ENCODE measurements around the gene HIVEP3. TPM values are rescaled to one million over a fixed set of nuclear protein-coding genes. Genes with fewer than 3 reads are reported as not detected.

HIVEP3 gene
- total RNA-seq, 1 donor from 2014 or later, result 11.6 TPM

- Histone ChIP-seq H3K36me3 (no peaks in the 10 kb centered on the region), H3K9me3 (no peaks in the 10 kb centered on the region), H3K27ac (no peak overlapping the region), H3K4me3 (no peak overlapping the region), H3K27me3 (ENCODE audit: low read depth) (no peaks in the 10 kb centered on the region), H3K4me1 (peaks cover 14% of the 10 kb centered on the region)
- ATAC-seq (no peak), DNase-seq (no peak)
- intact Hi-C loops (cut with DNase I), result no loop called here
- no peak for TF ChIP-seq CTCF (IDR thresholded peaks at IDR 0.05)
These were observed 272.5 kb downstream of the HIVEP3 start for GRCh38 chr1:41646186-41646585.

GRCh38 chr1:41645062-41645461, 273.7 kb downstream of the HIVEP3 start:
- TF ChIP-seq CTCF (IDR thresholded peaks at IDR 0.05), result no peak
- DNase-seq (no peak), ATAC-seq (no peak)
- no peak overlapping the region for H3K4me3 ChIP-seq
- H3K4me1 ChIP-seq, result peaks cover 8% of the 10 kb centered on the region
- no peaks in the 10 kb centered on the region for H3K36me3 ChIP-seq
- H3K27ac ChIP-seq, result no peak overlapping the region
- H3K27me3 ChIP-seq (ENCODE audit: low read depth), result no peaks in the 10 kb centered on the region
- H3K9me3 ChIP-seq, result no peaks in the 10 kb centered on the region
- intact Hi-C loops (cut with DNase I), result no loop called here

GRCh38 chr1:41642922-41643821, 275.6 kb downstream of the HIVEP3 start:
- no peaks in the 10 kb centered on the region for H3K9me3 ChIP-seq
- no peaks in the 10 kb centered on the region for H3K4me1 ChIP-seq
- no peak for TF ChIP-seq CTCF (IDR thresholded peaks at IDR 0.05)
- no peaks in the 10 kb centered on the region for H3K36me3 ChIP-seq
- no peak overlapping the region for H3K27ac ChIP-seq
- no peaks in the 10 kb centered on the region for H3K27me3 ChIP-seq (ENCODE audit: low read depth)
- no peak overlapping the region for H3K4me3 ChIP-seq
- no peak for ATAC-seq
- intact Hi-C loops (cut with DNase I), result no loop called here
- DNase-seq, result no peak

- ATAC-seq, result no peak
- Histone ChIP-seq H3K4me1 (no peaks in the 10 kb centered on the region), H3K27ac (no peak overlapping the region), H3K36me3 (no peaks in the 10 kb centered on the region), H3K9me3 (no peaks in the 10 kb centered on the region), H3K27me3 (ENCODE audit: low read depth) (no peaks in the 10 kb centered on the region), H3K4me3 (no peak overlapping the region)
- intact Hi-C loops (cut with DNase I), result no loop called here
- DNase-seq, result no peak
- TF ChIP-seq CTCF (IDR thresholded peaks at IDR 0.05), result no peak
These were observed 276.7 kb downstream of the HIVEP3 start for GRCh38 chr1:41641941-41642527.

GRCh38 chr1:41641475-41641814, 277.3 kb downstream of the HIVEP3 start:
- H3K36me3 ChIP-seq, result no peaks in the 10 kb centered on the region
- intact Hi-C loops (cut with DNase I), result no loop called here
- H3K4me3 ChIP-seq, result no peak overlapping the region
- no peak overlapping the region for H3K27ac ChIP-seq
- no peaks in the 10 kb centered on the region for H3K9me3 ChIP-seq
- no peak for TF ChIP-seq CTCF (IDR thresholded peaks at IDR 0.05)
- H3K27me3 ChIP-seq (ENCODE audit: low read depth), result no peaks in the 10 kb centered on the region
- DNase-seq (no peak), ATAC-seq (no peak)
- no peaks in the 10 kb centered on the region for H3K4me1 ChIP-seq
